ENCODE data around the gene QTRT2.

Gene QTRT2

GRCh38 chr3:114133947-114134346, 77.4 kb downstream of the QTRT2 start:
- no peak overlapping the region for H3K4me3 ChIP-seq (ENCODE audit: low read depth, low read length)
- TF ChIP-seq ZSCAN16 (tag by site-specific recombination; IDR thresholded peaks at IDR 0.05) (no peak), ZNF146 (tag by site-specific recombination; IDR thresholded peaks at IDR 0.05) (no peak), ZNF37A (tag by site-specific recombination; IDR thresholded peaks at IDR 0.05) (no peak), ZNF114 (tag by site-specific recombination; IDR thresholded peaks at IDR 0.05) (no peak), YY2 (tag by site-specific recombination; IDR thresholded peaks at IDR 0.05) (no peak), ZBTB44 (tag by site-specific recombination; IDR thresholded peaks at IDR 0.05) (no peak), ZNF280C (tag by site-specific recombination; IDR thresholded peaks at IDR 0.05) (no peak), ZNF211 (tag by site-specific recombination; IDR thresholded peaks at IDR 0.05; ENCODE audit: low read depth) (no peak), ZNF596 (tag by site-specific recombination; IDR thresholded peaks at IDR 0.05) (no peak), ZSCAN23 (tag by site-specific recombination; IDR thresholded peaks at IDR 0.05) (no peak), ZNF155 (tag by site-specific recombination; IDR thresholded peaks at IDR 0.05) (no peak), MEIS1 (CRISPR knock-in tag; IDR thresholded peaks at IDR 0.05; ENCODE audit: borderline replicate concordance) (no peak), FEZF1 (tag by site-specific recombination; IDR thresholded peaks at IDR 0.05) (no peak)
- CTCF ChIA-PET: no interaction called here
- H3K36me3 ChIP-seq (ENCODE audit: control insufficient read depth in 2 of 2, insufficient read depth in 1 of 2, low read length in 2 of 2): no peaks in the 10 kb centered on the region
- no peaks in the 10 kb centered on the region for H3K9me3 ChIP-seq (ENCODE audit: control insufficient read depth, insufficient read depth, low read depth, low read length)
- H3K4me1 ChIP-seq (ENCODE audit: control insufficient read depth, insufficient read depth, low read length): no peaks in the 10 kb centered on the region
- POLR2A ChIA-PET: no interaction called here
- H3K27ac ChIP-seq (ENCODE audit: extremely low read depth, low read depth, low read length): no peak overlapping the region
